ENCODE data around the gene HES3. TPM values are rescaled to one million over a fixed set of nuclear protein-coding genes. Genes with fewer than 3 reads are reported as not detected.

Gene HES3, protein sequence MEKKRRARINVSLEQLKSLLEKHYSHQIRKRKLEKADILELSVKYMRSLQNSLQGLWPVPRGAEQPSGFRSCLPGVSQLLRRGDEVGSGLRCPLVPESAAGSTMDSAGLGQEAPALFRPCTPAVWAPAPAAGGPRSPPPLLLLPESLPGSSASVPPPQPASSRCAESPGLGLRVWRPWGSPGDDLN
- not detected in 2 replicates for total RNA-seq

DNA sequence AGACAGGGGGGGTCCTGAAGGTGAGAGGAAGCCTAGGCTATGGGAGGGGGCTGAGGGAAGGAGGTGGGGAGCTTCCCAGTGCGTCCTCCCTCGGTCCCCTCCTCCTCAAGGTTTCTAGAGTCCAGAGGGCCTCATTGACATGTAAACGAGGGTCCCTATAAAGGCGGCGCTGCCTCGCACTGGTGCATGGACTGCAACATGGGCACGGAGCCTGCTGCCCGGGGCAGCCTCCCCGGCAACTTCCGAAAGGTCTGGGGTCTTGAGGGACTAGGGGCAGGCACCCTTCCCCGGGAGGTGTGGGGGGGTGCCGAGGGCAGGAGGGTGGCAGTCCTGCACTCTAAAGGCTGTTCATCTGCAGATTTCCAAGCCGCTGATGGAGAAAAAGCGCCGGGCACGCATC is at the start of gene HES3:
HES3 (plus strand) TSS at position 187 of the 400 bp plus-strand sequence; CDS start at position 374, 187 bp downstream.
- DNase-seq (ENCODE audit: low read depth) = no peak
- H3K27me3 ChIP-seq (ENCODE audit: control insufficient read depth, insufficient read depth, low read length) = peaks cover 80% of the 10 kb centered on the region

DNA sequence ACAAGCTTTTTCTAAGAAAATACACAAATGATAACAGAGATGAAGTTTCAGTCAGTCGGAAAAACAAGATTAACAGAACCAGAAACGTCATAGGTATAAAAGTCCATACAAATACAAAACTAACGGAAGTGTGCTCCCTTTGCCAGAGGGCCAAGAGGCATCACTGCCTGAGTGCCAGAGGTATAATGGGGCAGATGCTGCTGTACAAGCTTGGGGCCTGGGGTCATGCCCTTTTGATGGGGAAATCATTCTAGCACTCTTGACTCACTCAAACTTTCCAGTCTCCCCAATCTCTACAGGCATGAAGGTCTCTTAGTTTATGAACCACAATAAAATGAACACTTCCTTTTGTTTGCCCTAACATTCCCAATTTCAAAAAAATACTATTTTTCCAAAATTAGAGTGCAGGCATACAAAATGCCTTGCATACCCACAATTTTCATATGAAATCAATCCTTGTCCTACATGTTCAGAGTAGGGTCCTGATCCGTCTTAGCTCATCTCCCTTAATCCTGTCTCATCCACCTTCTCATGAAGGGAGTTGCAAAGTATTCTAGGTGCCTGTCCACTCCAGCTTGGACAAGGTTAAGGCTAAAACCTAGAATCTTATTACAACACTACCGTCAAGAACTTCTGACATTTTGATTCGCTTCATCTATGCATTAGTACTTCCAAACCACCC is 46.1 kb upstream of the HES3 start:
- Histone ChIP-seq H3K4me3 (ENCODE audit: low read depth, low read length) (peak overlapping the region; percentile 97), H3K27me3 (ENCODE audit: control insufficient read depth, insufficient read depth, low read length) (no peaks in the 10 kb centered on the region), H3K36me3 (ENCODE audit: control insufficient read depth, insufficient read depth, low read length) (peaks cover 3% of the 10 kb centered on the region)
- no peak for DNase-seq (ENCODE audit: low read depth)
- TF ChIP-seq, protein P1, sequence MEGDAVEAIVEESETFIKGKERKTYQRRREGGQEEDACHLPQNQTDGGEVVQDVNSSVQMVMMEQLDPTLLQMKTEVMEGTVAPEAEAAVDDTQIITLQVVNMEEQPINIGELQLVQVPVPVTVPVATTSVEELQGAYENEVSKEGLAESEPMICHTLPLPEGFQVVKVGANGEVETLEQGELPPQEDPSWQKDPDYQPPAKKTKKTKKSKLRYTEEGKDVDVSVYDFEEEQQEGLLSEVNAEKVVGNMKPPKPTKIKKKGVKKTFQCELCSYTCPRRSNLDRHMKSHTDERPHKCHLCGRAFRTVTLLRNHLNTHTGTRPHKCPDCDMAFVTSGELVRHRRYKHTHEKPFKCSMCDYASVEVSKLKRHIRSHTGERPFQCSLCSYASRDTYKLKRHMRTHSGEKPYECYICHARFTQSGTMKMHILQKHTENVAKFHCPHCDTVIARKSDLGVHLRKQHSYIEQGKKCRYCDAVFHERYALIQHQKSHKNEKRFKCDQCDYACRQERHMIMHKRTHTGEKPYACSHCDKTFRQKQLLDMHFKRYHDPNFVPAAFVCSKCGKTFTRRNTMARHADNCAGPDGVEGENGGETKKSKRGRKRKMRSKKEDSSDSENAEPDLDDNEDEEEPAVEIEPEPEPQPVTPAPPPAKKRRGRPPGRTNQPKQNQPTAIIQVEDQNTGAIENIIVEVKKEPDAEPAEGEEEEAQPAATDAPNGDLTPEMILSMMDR (IDR thresholded peaks at IDR 0.05; ENCODE audit: insufficient read depth, low read length, poor library complexity, severe bottlenecking) = no peak

More for the DNA sequence above, at the start of gene HES3:
- TF ChIP-seq, protein P1 (IDR thresholded peaks at IDR 0.05; ENCODE audit: insufficient read depth, low read length, poor library complexity, severe bottlenecking) = no peak
- Histone ChIP-seq H3K4me3 (ENCODE audit: low read depth, low read length) (no peak within 1 kb of the TSS), H3K36me3 (ENCODE audit: control insufficient read depth, insufficient read depth, low read length) (no peaks in the 10 kb centered on the region)

GRCh38 chr1:6198646-6199297 is 45.2 kb upstream of the HES3 start:
- Histone ChIP-seq H3K36me3 (ENCODE audit: control insufficient read depth, insufficient read depth, low read length) (peaks cover 3% of the 10 kb centered on the region), H3K27me3 (ENCODE audit: control insufficient read depth, insufficient read depth, low read length) (no peaks in the 10 kb centered on the region), H3K4me3 (ENCODE audit: low read depth, low read length) (peak overlapping the region; percentile 97)
- no peak for DNase-seq (ENCODE audit: low read depth)
- TF ChIP-seq, protein P1 (IDR thresholded peaks at IDR 0.05; ENCODE audit: insufficient read depth, low read length, poor library complexity, severe bottlenecking) = no peak

DNA sequence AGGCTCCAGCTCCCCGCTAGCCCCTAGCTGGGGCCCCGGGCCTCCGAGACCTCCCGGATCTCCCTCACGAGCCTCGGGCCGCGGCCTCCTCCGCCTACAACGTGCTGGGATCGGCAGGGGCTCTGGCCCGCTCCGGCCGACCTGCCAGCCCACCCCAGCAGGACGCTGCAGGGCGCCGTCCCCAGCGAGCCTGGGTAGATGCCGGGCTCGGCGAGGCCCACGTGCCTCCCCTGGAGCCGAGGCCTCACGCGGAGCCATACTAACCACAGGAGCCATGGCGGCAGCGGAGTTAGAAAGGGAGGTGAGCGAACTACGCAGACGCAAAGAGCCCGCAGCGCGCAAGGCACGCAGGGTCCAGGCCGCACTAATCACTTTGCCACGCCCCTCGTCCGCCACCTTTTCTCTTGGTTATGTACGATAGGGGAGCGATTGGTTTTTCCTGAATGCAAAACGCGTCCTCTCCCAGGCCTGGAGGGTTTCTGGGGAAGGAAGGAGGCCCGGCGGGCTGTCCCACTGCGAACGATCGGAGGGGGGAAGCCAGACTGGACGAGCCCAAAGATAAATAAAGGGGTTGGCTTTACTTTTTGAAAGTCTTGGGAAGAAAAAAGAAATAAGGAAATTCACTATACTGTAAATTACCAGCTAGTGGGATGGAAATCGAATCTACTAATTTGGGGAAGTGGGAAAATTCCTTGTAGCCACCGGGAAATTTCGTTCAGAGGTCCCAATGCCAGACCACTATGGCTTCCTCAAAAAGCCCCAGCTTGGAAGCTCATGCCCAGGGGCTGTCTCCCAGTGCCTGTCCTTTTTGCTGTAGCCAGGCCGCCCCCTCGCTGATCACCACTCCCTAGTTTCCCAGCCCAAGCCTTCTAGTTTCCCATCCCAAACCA is 44.4 kb upstream of the HES3 start, which contains the start of gene RPL22:
RPL22 (minus strand) TSS at position 298 of the 890 bp plus-strand sequence; CDS start at position 276, 22 bp downstream.
- H3K27me3 ChIP-seq (ENCODE audit: control insufficient read depth, insufficient read depth, low read length) = no peaks in the 10 kb centered on the region
- H3K36me3 ChIP-seq (ENCODE audit: control insufficient read depth, insufficient read depth, low read length) = peaks cover 1% of the 10 kb centered on the region
- TF ChIP-seq, protein P1 (IDR thresholded peaks at IDR 0.05; ENCODE audit: insufficient read depth, low read length, poor library complexity, severe bottlenecking) = no peak
- peak; percentile 97 for DNase-seq (ENCODE audit: low read depth)
- peak within 1 kb of the TSS; percentile 97 for H3K4me3 ChIP-seq (ENCODE audit: low read depth, low read length)

GRCh38 chr1:6200188-6200809 is 43.7 kb upstream of the HES3 start:
- TF ChIP-seq, protein P1 (IDR thresholded peaks at IDR 0.05; ENCODE audit: insufficient read depth, low read length, poor library complexity, severe bottlenecking) = no peak
- no peak for DNase-seq (ENCODE audit: low read depth)
- peaks cover 1% of the 10 kb centered on the region for H3K36me3 ChIP-seq (ENCODE audit: control insufficient read depth, insufficient read depth, low read length)
- no peaks in the 10 kb centered on the region for H3K27me3 ChIP-seq (ENCODE audit: control insufficient read depth, insufficient read depth, low read length)
- H3K4me3 ChIP-seq (ENCODE audit: low read depth, low read length) = peak overlapping the region; percentile 97

Measured in kidney epithelial cell (primary cell).